GM18858 (cell line): Measurements from ENCODE around the gene BRI3BP.
"Not testable (repeated sequence)": the region's sequence is repeated elsewhere in the genome, so short reads cannot be mapped to it uniquely, and the experiment has no call there.

Experiments used
- ATAC-seq: cut with Tn5 transposase; IDR thresholded peaks from one replicate; pipeline ENCODE4 v1.9.1; 2021; ENCODE audit not compliant: unreplicated experiment

Gene BRI3BP

GRCh38 chr12:125021771-125022170 is 28.3 kb downstream of the BRI3BP start:
- no peak for ATAC-seq

- ATAC-seq, result no peak
These were observed 29.6 kb downstream of the BRI3BP start for GRCh38 chr12:125023065-125023464.

DNA sequence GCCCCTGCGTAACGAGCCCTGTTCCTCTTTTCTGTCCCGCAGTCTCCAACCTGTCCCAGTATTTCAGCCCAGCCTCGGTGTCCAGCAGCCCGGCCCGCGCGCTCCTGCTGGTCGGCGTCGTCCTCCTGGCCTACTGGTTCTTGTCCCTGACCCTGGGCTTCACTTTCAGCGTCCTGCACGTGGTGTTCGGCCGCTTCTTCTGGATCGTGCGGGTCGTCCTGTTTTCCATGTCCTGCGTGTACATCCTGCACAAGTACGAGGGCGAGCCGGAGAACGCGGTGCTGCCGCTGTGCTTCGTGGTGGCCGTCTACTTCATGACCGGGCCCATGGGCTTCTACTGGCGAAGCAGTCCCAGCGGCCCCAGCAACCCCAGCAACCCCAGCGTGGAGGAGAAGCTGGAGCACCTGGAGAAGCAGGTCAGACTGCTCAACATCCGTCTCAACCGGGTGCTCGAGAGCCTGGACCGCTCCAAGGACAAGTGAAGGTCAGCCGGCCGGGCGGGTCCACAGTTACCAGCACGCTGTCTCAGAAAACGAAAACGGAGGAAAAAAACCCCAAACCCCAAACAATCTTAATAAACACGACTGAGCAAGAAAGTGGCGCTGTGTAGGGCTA is 31.6 kb downstream of the BRI3BP start:
- no peak for ATAC-seq

GRCh38 chr12:125025606-125026235 is 32.3 kb downstream of the BRI3BP start:
- ATAC-seq, result no peak

- no peak for ATAC-seq
These were observed 34.7 kb downstream of the BRI3BP start for GRCh38 chr12:125028106-125028505.

- no peak for ATAC-seq
These were observed 36.4 kb downstream of the BRI3BP start for GRCh38 chr12:125029761-125030358.

- ATAC-seq, result not testable (repeated sequence)
These were observed 38.0 kb downstream of the BRI3BP start for GRCh38 chr12:125031471-125031870.

- ATAC-seq, result no peak
These were observed 39.2 kb downstream of the BRI3BP start for GRCh38 chr12:125032466-125033152.

DNA sequence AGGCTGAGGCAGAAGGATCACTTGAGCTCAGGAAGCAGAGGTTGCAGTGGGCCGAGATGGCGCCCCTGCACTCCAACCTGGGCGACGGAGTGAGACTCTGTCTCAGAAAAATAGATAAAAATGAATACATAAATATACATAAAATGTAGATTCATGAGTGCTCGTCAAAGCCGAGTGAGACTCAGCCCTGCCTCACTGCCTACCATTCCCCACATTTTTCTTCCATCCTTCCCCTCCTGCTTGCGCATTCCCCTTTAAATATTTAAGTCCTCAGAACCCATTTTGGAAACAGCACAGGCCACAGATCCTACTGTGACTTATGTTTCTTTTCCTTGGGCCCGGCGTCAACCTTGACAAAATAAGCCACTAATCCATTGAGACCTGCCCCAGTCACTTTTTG is 39.8 kb downstream of the BRI3BP start:
- no peak for ATAC-seq

DNA sequence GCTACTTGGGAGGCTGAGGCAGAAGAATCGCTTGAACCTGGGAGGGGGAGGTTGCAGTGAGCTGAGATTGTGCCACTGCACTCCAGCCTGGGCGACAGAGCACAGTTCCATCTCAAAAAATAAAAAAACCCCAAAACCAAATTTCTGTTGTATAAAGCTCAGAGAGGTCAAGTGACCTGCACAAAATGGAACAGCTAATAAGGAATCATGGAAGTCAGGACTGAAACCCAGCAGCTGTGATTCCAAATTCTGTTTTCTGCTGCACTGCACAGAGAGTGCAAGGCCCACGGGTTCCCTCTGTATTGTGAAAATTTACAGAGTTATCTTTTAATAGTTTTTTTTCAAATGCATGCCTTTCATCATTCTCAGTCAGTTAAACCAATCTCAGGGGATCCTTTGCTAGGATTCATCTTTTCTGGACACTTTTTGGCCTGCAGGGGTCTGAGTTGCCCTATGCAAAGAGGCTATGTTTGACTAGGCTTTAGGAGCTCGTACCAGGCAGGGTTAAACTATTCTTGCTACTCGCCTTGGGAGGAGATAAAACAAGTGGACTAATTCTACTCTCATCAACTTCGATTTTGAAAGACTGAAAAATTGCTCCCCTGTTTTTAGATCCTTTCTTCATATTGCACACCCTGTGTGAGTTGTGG is 45.7 kb downstream of the BRI3BP start:
- no peak for ATAC-seq

GRCh38 chr12:125049093-125049458 is 55.6 kb downstream of the BRI3BP start:
- no peak for ATAC-seq

- no peak for ATAC-seq
These were observed 57.0 kb downstream of the BRI3BP start for GRCh38 chr12:125050446-125050845.

DNA sequence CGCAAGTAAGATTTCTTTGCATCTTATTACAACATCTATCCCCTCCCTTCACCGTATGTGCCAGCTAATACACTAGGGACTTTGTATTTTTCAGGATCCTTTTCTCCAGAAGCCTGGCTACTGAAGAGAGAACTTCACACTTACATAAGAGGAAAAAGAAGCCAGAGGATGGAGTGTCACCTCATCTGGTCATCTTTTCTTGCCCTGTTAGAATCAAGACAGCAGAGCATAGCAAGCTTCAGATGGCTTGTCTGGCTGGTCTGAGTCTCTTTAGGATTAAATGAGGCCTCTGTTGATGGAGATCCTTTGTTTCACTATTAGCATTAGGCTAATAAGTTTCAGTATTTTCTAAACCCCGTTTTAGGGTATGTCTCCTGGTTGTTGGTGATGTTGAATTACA is 57.4 kb downstream of the BRI3BP start:
- no peak for ATAC-seq

GRCh38 chr12:125053821-125054220 is 60.4 kb downstream of the BRI3BP start:
- ATAC-seq, result no peak

- no peak for ATAC-seq
These were observed 62.1 kb downstream of the BRI3BP start for GRCh38 chr12:125055591-125055990.

DNA sequence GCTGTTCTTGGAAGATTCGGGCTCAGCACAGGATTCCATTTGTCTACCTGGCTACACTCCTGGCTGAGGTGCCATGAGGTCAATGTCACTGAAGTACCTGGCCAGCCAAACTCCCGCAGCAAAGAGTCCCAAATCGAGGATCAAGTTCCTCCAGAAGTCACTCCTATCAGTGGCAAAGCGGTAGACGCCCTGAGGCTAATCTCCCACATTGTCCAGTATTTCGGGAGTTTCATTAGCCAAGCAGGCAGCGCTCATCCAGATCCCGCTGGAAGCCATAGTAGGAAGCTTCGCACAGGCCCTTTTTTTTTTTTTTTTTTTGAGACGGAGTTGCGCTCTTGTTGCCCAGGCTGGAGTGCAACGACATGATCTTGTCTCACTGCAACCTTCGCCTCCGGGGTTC is 62.9 kb downstream of the BRI3BP start:
- ATAC-seq, result no peak

DNA sequence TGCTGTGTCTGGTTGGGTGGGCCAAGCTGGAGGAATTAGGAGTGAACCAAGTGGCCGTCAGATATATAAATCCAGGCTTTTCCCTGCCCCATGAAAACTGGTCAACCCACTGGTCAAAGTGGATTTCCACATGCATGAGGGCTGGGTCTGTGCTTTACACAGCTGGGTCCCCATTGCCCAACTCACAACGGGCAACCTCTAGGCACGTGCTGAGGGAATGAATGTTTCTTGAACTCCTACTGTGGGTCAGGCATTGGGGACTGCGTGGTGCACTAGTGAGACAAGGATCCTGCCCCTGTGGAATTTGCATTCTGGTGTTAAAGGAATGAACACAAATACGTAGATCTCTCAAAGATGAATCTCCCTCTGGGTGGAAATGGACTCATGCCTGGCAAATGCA is 64.3 kb downstream of the BRI3BP start:
- no peak for ATAC-seq

DNA sequence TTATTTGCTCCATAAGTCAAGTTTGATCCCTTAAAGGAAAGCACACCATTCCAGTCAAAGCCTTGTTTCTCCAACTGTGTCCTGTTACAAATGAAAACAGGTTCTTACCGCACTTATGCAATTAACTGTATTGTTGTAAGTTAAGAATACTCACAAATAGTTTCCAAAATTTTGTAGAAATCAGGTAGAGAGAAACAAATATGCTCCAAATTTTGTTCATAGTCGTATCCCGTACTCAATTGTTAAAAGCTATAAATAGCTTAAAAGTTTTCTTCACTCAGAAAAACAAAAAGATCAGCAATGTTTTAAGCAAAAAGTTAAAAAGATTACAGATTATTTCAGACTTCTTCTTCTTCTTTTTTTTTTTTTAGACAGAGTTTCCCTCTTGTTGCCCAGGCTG is 67.8 kb downstream of the BRI3BP start:
- ATAC-seq, result no peak

DNA sequence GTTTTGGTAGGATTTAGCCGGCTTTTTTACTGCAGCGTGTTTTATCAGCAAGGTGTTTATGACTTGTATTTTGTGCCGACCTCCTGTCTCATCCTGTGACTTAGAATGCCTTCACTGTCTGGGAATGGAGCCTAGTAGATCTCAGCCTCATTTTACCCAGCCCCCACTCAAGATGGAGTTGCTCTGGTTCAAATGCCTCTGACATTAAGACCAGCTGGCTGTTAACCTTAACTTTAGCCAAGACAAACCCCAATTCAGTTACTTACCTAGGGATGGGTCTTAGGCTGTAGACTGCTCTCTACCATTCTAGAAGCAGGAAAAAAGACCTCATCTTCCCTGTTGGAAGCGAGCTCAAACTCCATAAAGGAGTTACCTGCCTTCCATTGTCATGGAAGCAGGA is 70.1 kb downstream of the BRI3BP start:
- not testable (repeated sequence) for ATAC-seq

- ATAC-seq, result no peak
These were observed 71.0 kb downstream of the BRI3BP start for GRCh38 chr12:125064492-125064891.
